ENCODE measurements around the gene SCARF2.

GRCh38 chr22:20424932-20425565, 12.6 kb downstream of the SCARF2 start:
- TF ChIP-seq CTCF (IDR thresholded peaks at IDR 0.05) (no peak), POLR2AphosphoS5 (IDR thresholded peaks at IDR 0.05) (no peak), EP300 (IDR thresholded peaks at IDR 0.05) (no peak), POLR2A (IDR thresholded peaks at IDR 0.05) (no peak)
